Neutrophil (primary cell): Measurements from ENCODE around the gene CALHM2.

Experiments used
- H3K27ac ChIP-seq: fragments of 200-600 bp; sonication (generic); 2 replicates; pipeline ENCODE4 v1.5.1; 2016; ENCODE audit warnings: mild to moderate bottlenecking, moderate library complexity
- H3K27me3 ChIP-seq: fragments of 200-600 bp; sonication (generic); 2 replicates; pipeline ENCODE4 v1.6.0; 2016; ENCODE audit warnings: mild to moderate bottlenecking
- H3K36me3 ChIP-seq: fragments of 200-600 bp; sonication (generic); 2 replicates; pipeline ENCODE4 v1.5.1; 2017
- H3K4me1 ChIP-seq, 2 experiments: fragments of 200-600 bp in 1 of 2; sonication (generic) in 1 of 2; 1 replicate in 1 of 2; 2 replicates in 1 of 2; pipeline versions ENCODE4 v1.5.1 to v1.6.1; 2013 to 2016; ENCODE audit warnings: low read depth in 1 of 2, low read length in 1 of 2, mild to moderate bottlenecking in 1 of 2, moderate library complexity in 1 of 2; ENCODE audit not compliant: control insufficient read depth in 1 of 2, insufficient read depth in 1 of 2
- H3K4me3 ChIP-seq, 2 experiments: fragments of 200-600 bp in 1 of 2; sonication (generic) in 1 of 2; 1 replicate in 1 of 2; 2 replicates in 1 of 2; pipeline ENCODE4 v1.5.1; 2013 to 2016; ENCODE audit warnings: low read depth in 1 of 2, low read length in 1 of 2, mild to moderate bottlenecking in 1 of 2, moderate library complexity in 1 of 2
- H3K9me3 ChIP-seq: fragments of 200-600 bp; sonication (generic); 2 replicates; pipeline ENCODE4 v1.5.1; 2016
- CTCF ChIP-seq: fragments of 200-600 bp; sonication (generic); IDR thresholded peaks from 2 replicates; pipeline ENCODE4 v1.5.1; 2016; ENCODE audit warnings: antibody characterized with exemption

CALHM2 gene

GRCh38 chr10:103497161-103497915 lies 45.2 kb upstream of the CALHM2 start:
- H3K36me3 ChIP-seq: no peaks in the 10 kb centered on the region
- H3K27me3 ChIP-seq: peaks cover 92% of the 10 kb centered on the region
- TF ChIP-seq CTCF: no peak
- no peak overlapping the region for H3K27ac ChIP-seq
- peaks cover 0 to 13% of the 10 kb centered on the region in 2 experiments for H3K4me1 ChIP-seq
- no peak overlapping the region for H3K4me3 ChIP-seq
- H3K9me3 ChIP-seq: no peaks in the 10 kb centered on the region

GRCh38 chr10:103495321-103495720 lies 43.2 kb upstream of the CALHM2 start:
- Histone ChIP-seq H3K27ac (no peak overlapping the region), H3K27me3 (peaks cover 96% of the 10 kb centered on the region), H3K4me1 (peaks cover 0 to 13% of the 10 kb centered on the region in 2 experiments), H3K36me3 (no peaks in the 10 kb centered on the region), H3K9me3 (no peaks in the 10 kb centered on the region), H3K4me3 (no peak overlapping the region)
- no peak for TF ChIP-seq CTCF

- H3K27ac ChIP-seq: no peak overlapping the region
These were observed 42.0 kb upstream of the CALHM2 start for GRCh38 chr10:103493916-103494877.

GRCh38 chr10:103493362-103493915 lies 41.3 kb upstream of the CALHM2 start, which contains the start of gene NEURL1:
NEURL1 (plus strand) TSS chr10:103493705; CDS start chr10:103494388, 683 bp downstream.
- H3K27ac ChIP-seq: no peak within 1 kb of the TSS

More at GRCh38 chr10:103493916-103494877, 42.0 kb upstream of the CALHM2 start:
- no peak for TF ChIP-seq CTCF
- Histone ChIP-seq H3K9me3 (no peaks in the 10 kb centered on the region), H3K27me3 (peaks cover 94% of the 10 kb centered on the region), H3K4me1 (peaks cover 0 to 13% of the 10 kb centered on the region in 2 experiments), H3K4me3 (no peak overlapping the region), H3K36me3 (no peaks in the 10 kb centered on the region)

More at GRCh38 chr10:103493362-103493915, 41.3 kb upstream of the CALHM2 start, which contains the start of gene NEURL1:
- Histone ChIP-seq H3K4me3 (no peak within 1 kb of the TSS), H3K36me3 (no peaks in the 10 kb centered on the region), H3K4me1 (peaks cover 0 to 13% of the 10 kb centered on the region in 2 experiments), H3K9me3 (no peaks in the 10 kb centered on the region), H3K27me3 (peaks cover 92% of the 10 kb centered on the region)
- TF ChIP-seq CTCF: no peak
